ENCODE data around the gene BBX. TPM values are rescaled to one million over a fixed set of nuclear protein-coding genes. Genes with fewer than 3 reads are reported as not detected.

The BBX gene
- total RNA-seq, 4 donors from 2014 or later: 26.5 to 45.8 (median 28.0) TPM

GRCh38 chr3:107579371-107579770 lies 56.6 kb downstream of the BBX start:
- TF ChIP-seq POLR2A (IDR thresholded peaks at IDR 0.05) (no peak), CTCF (IDR thresholded peaks at IDR 0.05) (no peak)
- H3K4me3 ChIP-seq (ENCODE audit: low read depth, poor library complexity, severe bottlenecking): no peak overlapping the region
- no peak for DNase-seq (ENCODE audit: low spot score in 2 of 2)
- intact Hi-C loops (cut with DNase I; ENCODE audit: low total_unique reads): no loop called here
- 82 to 85% methylated on average over 4 of the region's 4 CpGs for WGBS, 2 donors

- DNase-seq (ENCODE audit: low spot score in 2 of 2): no peak
- no peak overlapping the region for H3K4me3 ChIP-seq (ENCODE audit: low read depth, poor library complexity, severe bottlenecking)
- intact Hi-C loops (cut with DNase I; ENCODE audit: low total_unique reads): no loop called here
- WGBS, 2 donors: 72 to 78% methylated on average over 1 of the region's 1 CpG
- TF ChIP-seq CTCF (IDR thresholded peaks at IDR 0.05): no peak
- no peak for TF ChIP-seq POLR2A (IDR thresholded peaks at IDR 0.05)
These were observed 58.5 kb downstream of the BBX start for GRCh38 chr3:107581230-107581629.

GRCh38 chr3:107588217-107588616 lies 65.5 kb downstream of the BBX start:
- no peak for TF ChIP-seq POLR2A (IDR thresholded peaks at IDR 0.05)
- TF ChIP-seq CTCF (IDR thresholded peaks at IDR 0.05): no peak
- intact Hi-C loops (cut with DNase I; ENCODE audit: low total_unique reads): no loop called here
- no peak overlapping the region for H3K4me3 ChIP-seq (ENCODE audit: low read depth, poor library complexity, severe bottlenecking)
- DNase-seq (ENCODE audit: low spot score in 2 of 2): no peak
- 7 to 11% methylated on average over 1 of the region's 1 CpG for WGBS, 2 donors

- no peak for DNase-seq (ENCODE audit: low spot score in 2 of 2)
- WGBS, 2 donors: 36 to 41% methylated on average over 1 of the region's 1 CpG
- intact Hi-C loops (cut with DNase I; ENCODE audit: low total_unique reads): no loop called here
- TF ChIP-seq CTCF (IDR thresholded peaks at IDR 0.05): no peak
- no peak for TF ChIP-seq POLR2A (IDR thresholded peaks at IDR 0.05)
- no peak overlapping the region for H3K4me3 ChIP-seq (ENCODE audit: low read depth, poor library complexity, severe bottlenecking)
These were observed 66.7 kb downstream of the BBX start for GRCh38 chr3:107589454-107589853.

GRCh38 chr3:107590786-107591185 lies 68.0 kb downstream of the BBX start:
- no peak overlapping the region for H3K4me3 ChIP-seq (ENCODE audit: low read depth, poor library complexity, severe bottlenecking)
- intact Hi-C loops (cut with DNase I; ENCODE audit: low total_unique reads): no loop called here
- TF ChIP-seq CTCF (IDR thresholded peaks at IDR 0.05) (no peak), POLR2A (IDR thresholded peaks at IDR 0.05) (no peak)
- DNase-seq (ENCODE audit: low spot score in 2 of 2): no peak
- 87 to 89% methylated on average over 1 of the region's 1 CpG for WGBS, 2 donors

GRCh38 chr3:107592073-107592472 lies 69.3 kb downstream of the BBX start:
- DNase-seq (ENCODE audit: low spot score in 2 of 2): no peak
- intact Hi-C loops (cut with DNase I; ENCODE audit: low total_unique reads): no loop called here
- no peak for TF ChIP-seq CTCF (IDR thresholded peaks at IDR 0.05)
- TF ChIP-seq POLR2A (IDR thresholded peaks at IDR 0.05): no peak
- WGBS, 2 donors: 97 to 100% methylated on average over 5 of the region's 5 CpGs
- H3K4me3 ChIP-seq (ENCODE audit: low read depth, poor library complexity, severe bottlenecking): no peak overlapping the region

Data from lower leg skin (tissue), 4 donors.